Measurements from ENCODE around the gene ZBTB20. TPM values are rescaled to one million over a fixed set of nuclear protein-coding genes. Genes with fewer than 3 reads are reported as not detected.
A peak's percentile ranks its signal among the peaks of the same experiment; 100 is the strongest.

ZBTB20 gene
- total and polyA plus RNA-seq, 2 donors (not counting 1 experiment from before 2014, with no cell fraction given): 4.0 to 22.5 TPM

- Histone ChIP-seq H3K4me3 (replicated peaks in 1 of 4; ENCODE audit: control extremely low read depth in 1 of 4, insufficient read depth in 1 of 4, low read depth in 3 of 4, low read length in 4 of 4) (no peak overlapping the region), H3K4me2 (ENCODE audit: extremely low read depth, insufficient read depth, low read length) (peak overlapping the region; percentile 19), H3K36me3 (ENCODE audit: control insufficient read depth, insufficient read depth, low read length) (no peaks in the 10 kb centered on the region), H3K27me3 (ENCODE audit: control insufficient read depth, insufficient read depth, low read length) (no peaks in the 10 kb centered on the region), H3K9ac (ENCODE audit: insufficient read depth, low read length) (no peak overlapping the region), H3K79me2 (ENCODE audit: control insufficient read depth, insufficient read depth, low read length) (peaks cover 2% of the 10 kb centered on the region), H2AFZ (ENCODE audit: low read length) (no peak overlapping the region), H3K4me1 (ENCODE audit: control insufficient read depth, extremely low read depth, insufficient read depth, low read length) (peaks cover 12% of the 10 kb centered on the region), H3K9me3 (ENCODE audit: control insufficient read depth, insufficient read depth, low read depth, low read length) (no peaks in the 10 kb centered on the region), H3K27ac (ENCODE audit: insufficient read depth, low read length) (no peak overlapping the region), H4K20me1 (ENCODE audit: control insufficient read depth, extremely low read depth, insufficient read depth, low read length) (no peaks in the 10 kb centered on the region)
- DNase-seq (ENCODE audit: low read depth in 2 of 2): peak; percentile 53 to 79
- TF ChIP-seq, protein P1, sequence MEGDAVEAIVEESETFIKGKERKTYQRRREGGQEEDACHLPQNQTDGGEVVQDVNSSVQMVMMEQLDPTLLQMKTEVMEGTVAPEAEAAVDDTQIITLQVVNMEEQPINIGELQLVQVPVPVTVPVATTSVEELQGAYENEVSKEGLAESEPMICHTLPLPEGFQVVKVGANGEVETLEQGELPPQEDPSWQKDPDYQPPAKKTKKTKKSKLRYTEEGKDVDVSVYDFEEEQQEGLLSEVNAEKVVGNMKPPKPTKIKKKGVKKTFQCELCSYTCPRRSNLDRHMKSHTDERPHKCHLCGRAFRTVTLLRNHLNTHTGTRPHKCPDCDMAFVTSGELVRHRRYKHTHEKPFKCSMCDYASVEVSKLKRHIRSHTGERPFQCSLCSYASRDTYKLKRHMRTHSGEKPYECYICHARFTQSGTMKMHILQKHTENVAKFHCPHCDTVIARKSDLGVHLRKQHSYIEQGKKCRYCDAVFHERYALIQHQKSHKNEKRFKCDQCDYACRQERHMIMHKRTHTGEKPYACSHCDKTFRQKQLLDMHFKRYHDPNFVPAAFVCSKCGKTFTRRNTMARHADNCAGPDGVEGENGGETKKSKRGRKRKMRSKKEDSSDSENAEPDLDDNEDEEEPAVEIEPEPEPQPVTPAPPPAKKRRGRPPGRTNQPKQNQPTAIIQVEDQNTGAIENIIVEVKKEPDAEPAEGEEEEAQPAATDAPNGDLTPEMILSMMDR (conservative IDR thresholded peaks at IDR 0.05 in 1 of 2, IDR thresholded peaks at IDR 0.05 in 1 of 2; ENCODE audit: low read depth in 1 of 2, low read length in 2 of 2): no peak
- no peak for TF ChIP-seq EZH2 (IDR thresholded peaks at IDR 0.05; ENCODE audit: low read length, missing control alignments)
Observed at GRCh38 chr3:114442246-114442645, 704.8 kb downstream of the ZBTB20 start.

DNA sequence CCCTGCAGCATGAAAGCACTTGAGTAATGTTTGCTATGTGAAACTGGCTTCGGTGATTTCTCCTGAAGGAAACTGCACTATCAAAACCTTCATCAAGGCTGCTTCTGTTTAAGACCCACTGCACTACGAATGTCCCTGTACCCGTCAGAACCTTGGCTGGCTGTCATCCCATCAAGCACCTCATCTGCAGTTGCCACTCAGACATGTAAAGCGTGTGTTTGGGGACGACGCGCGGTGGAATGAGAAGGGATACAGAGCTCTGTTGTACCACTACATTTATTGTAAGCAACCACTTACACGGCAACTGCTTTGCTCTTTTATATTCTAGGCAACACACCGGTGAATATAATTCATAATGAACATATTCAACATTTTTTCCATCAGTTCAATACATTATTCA is 705.7 kb downstream of the ZBTB20 start:
- peaks cover 12% of the 10 kb centered on the region for H3K4me1 ChIP-seq (ENCODE audit: control insufficient read depth, extremely low read depth, insufficient read depth, low read length)
- H3K9me3 ChIP-seq (ENCODE audit: control insufficient read depth, insufficient read depth, low read depth, low read length): no peaks in the 10 kb centered on the region
- no peak for TF ChIP-seq EZH2 (IDR thresholded peaks at IDR 0.05; ENCODE audit: low read length, missing control alignments)
- TF ChIP-seq, protein P1 (conservative IDR thresholded peaks at IDR 0.05 in 1 of 2, IDR thresholded peaks at IDR 0.05 in 1 of 2; ENCODE audit: low read depth in 1 of 2, low read length in 2 of 2): no peak
- no peaks in the 10 kb centered on the region for H4K20me1 ChIP-seq (ENCODE audit: control insufficient read depth, extremely low read depth, insufficient read depth, low read length)
- no peak overlapping the region for H3K4me2 ChIP-seq (ENCODE audit: extremely low read depth, insufficient read depth, low read length)
- no peak overlapping the region for H3K4me3 ChIP-seq (replicated peaks in 1 of 4; ENCODE audit: control extremely low read depth in 1 of 4, insufficient read depth in 1 of 4, low read depth in 3 of 4, low read length in 4 of 4)
- H3K27me3 ChIP-seq (ENCODE audit: control insufficient read depth, insufficient read depth, low read length): no peaks in the 10 kb centered on the region
- peaks cover 2% of the 10 kb centered on the region for H3K79me2 ChIP-seq (ENCODE audit: control insufficient read depth, insufficient read depth, low read length)
- no peak for DNase-seq (ENCODE audit: low read depth in 2 of 2)
- H3K27ac ChIP-seq (ENCODE audit: insufficient read depth, low read length): no peak overlapping the region
- no peak overlapping the region for H2AFZ ChIP-seq (ENCODE audit: low read length)
- no peak overlapping the region for H3K9ac ChIP-seq (ENCODE audit: insufficient read depth, low read length)
- H3K36me3 ChIP-seq (ENCODE audit: control insufficient read depth, insufficient read depth, low read length): no peaks in the 10 kb centered on the region

GRCh38 chr3:114440700-114441099 is 706.4 kb downstream of the ZBTB20 start:
- no peaks in the 10 kb centered on the region for H4K20me1 ChIP-seq (ENCODE audit: control insufficient read depth, extremely low read depth, insufficient read depth, low read length)
- H3K36me3 ChIP-seq (ENCODE audit: control insufficient read depth, insufficient read depth, low read length): no peaks in the 10 kb centered on the region
- H3K4me1 ChIP-seq (ENCODE audit: control insufficient read depth, extremely low read depth, insufficient read depth, low read length): peaks cover 12% of the 10 kb centered on the region
- no peak for DNase-seq (ENCODE audit: low read depth in 2 of 2)
- H2AFZ ChIP-seq (ENCODE audit: low read length): no peak overlapping the region
- no peak overlapping the region for H3K9ac ChIP-seq (ENCODE audit: insufficient read depth, low read length)
- TF ChIP-seq, protein P1 (conservative IDR thresholded peaks at IDR 0.05 in 1 of 2, IDR thresholded peaks at IDR 0.05 in 1 of 2; ENCODE audit: low read depth in 1 of 2, low read length in 2 of 2): no peak
- no peak for TF ChIP-seq EZH2 (IDR thresholded peaks at IDR 0.05; ENCODE audit: low read length, missing control alignments)
- no peaks in the 10 kb centered on the region for H3K27me3 ChIP-seq (ENCODE audit: control insufficient read depth, insufficient read depth, low read length)
- peaks cover 2% of the 10 kb centered on the region for H3K79me2 ChIP-seq (ENCODE audit: control insufficient read depth, insufficient read depth, low read length)
- no peaks in the 10 kb centered on the region for H3K9me3 ChIP-seq (ENCODE audit: control insufficient read depth, insufficient read depth, low read depth, low read length)
- H3K4me3 ChIP-seq (replicated peaks in 1 of 4; ENCODE audit: control extremely low read depth in 1 of 4, insufficient read depth in 1 of 4, low read depth in 3 of 4, low read length in 4 of 4): no peak overlapping the region
- no peak overlapping the region for H3K4me2 ChIP-seq (ENCODE audit: extremely low read depth, insufficient read depth, low read length)
- no peak overlapping the region for H3K27ac ChIP-seq (ENCODE audit: insufficient read depth, low read length)
